ENCODE results near the gene HCST.
A peak's percentile ranks its signal among the peaks of the same experiment; 100 is the strongest.

The HCST gene, protein sequence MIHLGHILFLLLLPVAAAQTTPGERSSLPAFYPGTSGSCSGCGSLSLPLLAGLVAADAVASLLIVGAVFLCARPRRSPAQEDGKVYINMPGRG

DNA sequence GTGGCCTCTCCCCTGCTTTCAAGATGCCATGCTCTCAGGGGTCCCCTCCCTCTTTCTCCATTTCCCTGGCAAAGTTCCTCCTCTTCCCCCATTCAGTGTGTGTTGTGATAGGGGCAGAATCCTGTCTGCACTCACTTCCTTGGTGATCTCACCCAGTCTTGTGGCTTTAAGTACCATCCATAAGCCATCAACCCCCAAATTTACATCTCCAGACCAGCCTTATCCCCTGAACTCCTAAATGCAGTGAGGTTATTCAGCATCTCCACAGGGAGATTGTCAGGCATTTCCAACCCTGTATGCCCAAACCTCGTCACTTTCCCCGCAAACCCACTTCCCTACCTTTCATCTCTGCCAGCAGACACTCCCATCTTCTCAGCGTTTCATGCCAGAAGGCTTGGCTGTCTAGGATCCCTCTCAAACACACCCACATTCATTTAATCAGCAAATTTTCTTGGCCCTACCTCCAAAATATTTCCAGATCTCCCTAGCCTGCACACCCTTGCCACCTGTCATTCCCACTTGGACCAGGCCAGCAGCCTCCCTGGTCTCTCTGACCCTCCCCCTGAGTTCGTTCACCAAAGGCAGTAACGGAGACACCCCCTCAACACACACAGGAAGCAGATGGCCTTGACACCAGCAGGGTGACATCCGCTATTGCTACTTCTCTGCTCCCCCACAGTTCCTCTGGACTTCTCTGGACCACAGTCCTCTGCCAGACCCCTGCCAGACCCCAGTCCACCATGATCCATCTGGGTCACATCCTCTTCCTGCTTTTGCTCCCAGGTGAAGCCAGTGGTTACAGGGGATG is at the start of gene HCST:
HCST (plus strand) TSS at position 676 of the 808 bp plus-strand sequence; CDS start at position 741, 65 bp downstream.
- DNase-seq = no peak

DNA sequence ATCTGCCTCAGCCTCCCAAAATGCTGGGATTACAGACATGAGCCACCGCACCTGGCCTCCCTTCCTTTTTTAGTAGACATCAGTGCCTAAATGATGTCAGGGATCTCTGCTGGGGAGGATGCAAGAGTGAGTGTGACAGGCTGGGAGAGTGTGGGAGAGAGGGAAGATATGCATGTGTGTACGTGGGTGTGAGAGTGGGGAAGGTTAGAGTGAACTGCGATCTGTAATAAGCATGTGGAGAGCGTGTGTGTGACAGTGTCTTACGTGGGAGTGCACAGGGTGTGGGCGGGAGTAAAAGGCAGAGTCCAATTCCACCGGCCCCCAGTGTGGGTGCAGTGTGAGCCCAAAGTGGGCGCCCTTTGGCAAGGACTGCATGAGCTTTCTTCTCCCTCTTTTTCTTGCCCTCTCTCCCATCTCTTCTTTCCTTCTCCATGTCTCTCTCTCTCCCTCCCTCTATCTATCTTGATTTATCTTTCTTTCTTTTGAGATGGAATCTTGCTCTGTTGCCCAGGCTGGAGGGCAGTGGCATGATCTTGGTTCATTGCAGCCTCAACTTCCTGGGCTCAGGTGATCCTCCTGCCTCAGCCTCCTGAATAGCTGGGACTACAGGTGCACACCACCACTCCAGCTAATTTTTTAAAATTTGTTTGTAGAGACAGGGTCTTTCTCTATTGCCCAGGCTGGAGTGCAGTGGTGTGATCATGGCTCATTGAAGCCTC is 49.1 kb upstream of the HCST start:
- DNase-seq = no peak

- peak; percentile 49 for DNase-seq
Measured at GRCh38 chr19:35856546-35857149, 45.7 kb upstream of the HCST start, which contains the start of gene KIRREL2. Gene KIRREL2 (plus strand): TSS chr19:35856911. CDS start chr19:35857120, 209 bp downstream.

DNA sequence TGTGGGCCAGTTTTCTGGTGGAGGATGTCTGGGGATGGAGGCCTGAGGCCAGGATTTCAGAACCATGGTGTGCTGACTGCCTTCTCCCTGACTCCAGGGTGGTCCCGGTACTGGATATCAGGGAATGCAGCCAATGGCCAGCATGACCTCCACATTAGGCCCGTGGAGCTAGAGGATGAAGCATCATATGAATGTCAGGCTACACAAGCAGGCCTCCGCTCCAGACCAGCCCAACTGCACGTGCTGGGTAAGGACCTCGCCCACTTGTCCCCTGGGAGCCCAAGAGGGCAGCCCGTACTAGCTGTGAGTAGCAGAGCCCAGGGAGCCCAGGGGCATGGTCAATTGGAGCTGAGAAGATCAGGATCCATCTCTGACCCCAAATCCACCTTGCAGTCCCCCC is 44.0 kb upstream of the HCST start:
- no peak for DNase-seq

DNA sequence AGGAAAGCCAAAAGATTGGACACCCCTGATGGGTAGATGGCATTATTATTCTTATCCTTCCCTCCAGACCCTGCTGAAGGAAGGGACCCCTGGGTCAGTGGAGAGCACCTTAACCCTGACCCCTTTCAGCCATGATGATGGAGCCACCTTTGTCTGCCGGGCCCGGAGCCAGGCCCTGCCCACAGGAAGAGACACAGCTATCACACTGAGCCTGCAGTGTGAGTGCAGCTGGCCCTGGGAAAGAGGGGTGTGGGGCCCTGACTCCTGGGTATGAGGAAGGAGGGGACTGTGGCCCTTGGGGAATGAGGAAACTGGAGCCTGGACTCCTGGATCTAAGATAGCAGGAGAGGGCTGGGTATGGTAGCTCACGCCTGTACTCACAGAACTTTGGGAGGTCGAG is 42.9 kb upstream of the HCST start:
- no peak for DNase-seq

GRCh38 chr19:35860436-35860817 is 41.9 kb upstream of the HCST start:
- DNase-seq = no peak

DNA sequence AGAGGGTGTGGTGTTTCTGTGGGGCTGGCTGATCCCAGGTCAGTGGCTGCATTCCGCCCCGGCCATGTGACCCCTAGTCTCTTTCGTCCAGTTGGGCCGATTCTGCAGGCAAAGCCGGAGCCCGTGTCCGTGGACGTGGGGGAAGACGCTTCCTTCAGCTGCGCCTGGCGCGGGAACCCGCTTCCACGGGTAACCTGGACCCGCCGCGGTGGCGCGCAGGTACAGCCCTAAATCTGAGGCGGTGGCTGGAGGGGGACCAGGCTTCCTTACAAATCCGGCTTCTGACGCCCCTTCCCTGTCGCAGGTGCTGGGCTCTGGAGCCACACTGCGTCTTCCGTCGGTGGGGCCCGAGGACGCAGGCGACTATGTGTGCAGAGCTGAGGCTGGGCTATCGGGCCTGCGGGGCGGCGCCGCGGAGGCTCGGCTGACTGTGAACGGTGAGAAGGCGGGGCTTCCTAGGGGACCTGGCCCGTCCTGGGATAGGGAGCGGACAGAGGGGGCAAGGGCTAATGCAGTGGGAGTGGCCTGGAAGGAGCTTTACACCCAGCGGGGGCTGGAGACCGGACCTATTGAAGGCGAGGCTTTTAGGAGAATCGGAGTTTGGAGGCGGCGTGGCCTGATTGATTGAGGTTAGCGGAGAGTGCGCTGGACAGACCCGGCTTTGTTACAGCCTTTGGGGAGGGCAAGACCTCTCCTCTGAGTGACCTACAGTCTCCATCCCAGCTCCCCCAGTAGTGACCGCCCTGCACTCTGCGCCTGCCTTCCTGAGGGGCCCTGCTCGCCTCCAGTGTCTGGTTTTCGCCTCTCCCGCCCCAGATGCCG is 41.3 kb upstream of the HCST start:
- DNase-seq = no peak

DNA sequence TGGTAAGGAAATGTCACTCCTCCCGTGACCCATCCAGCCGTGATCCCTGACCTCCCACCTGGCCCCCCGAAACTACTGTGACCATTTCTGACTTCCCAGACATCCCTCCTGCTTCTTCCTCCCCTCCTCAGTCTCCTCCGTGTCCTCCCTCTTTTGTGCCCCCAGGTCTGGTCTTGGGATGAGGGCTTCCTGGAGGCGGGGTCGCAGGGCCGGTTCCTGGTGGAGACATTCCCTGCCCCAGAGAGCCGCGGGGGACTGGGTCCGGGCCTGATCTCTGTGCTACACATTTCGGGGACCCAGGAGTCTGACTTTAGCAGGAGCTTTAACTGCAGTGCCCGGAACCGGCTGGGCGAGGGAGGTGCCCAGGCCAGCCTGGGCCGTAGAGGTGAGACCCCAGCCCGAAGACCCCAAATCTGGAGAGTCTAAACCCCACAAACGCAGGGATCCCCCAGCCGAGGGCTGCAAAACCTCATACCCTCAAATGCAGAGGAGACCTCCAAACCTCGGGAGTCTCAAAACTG is 40.6 kb upstream of the HCST start:
- no peak for DNase-seq

GRCh38 chr19:35862528-35862927 is 39.8 kb upstream of the HCST start:
- DNase-seq = no peak

DNA sequence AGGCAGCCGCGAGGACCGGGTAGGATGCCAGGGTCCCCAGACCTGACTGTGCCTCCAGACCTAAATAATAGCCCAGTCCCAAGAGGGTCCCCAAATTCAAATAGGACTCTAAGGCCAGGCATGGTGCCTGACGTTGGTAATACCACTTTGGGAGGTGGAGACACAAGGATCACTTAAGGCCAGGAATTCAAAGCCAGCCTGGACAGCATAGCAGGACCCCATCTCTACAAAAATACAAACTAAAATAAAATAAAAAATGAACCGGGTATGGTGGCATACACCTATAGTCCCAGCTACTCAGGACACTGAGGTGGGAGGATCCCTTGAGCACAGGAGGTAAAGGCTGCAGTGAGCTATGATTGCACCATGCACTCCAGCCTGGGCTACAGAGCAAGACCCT is 39.3 kb upstream of the HCST start:
- no peak for DNase-seq

DNA sequence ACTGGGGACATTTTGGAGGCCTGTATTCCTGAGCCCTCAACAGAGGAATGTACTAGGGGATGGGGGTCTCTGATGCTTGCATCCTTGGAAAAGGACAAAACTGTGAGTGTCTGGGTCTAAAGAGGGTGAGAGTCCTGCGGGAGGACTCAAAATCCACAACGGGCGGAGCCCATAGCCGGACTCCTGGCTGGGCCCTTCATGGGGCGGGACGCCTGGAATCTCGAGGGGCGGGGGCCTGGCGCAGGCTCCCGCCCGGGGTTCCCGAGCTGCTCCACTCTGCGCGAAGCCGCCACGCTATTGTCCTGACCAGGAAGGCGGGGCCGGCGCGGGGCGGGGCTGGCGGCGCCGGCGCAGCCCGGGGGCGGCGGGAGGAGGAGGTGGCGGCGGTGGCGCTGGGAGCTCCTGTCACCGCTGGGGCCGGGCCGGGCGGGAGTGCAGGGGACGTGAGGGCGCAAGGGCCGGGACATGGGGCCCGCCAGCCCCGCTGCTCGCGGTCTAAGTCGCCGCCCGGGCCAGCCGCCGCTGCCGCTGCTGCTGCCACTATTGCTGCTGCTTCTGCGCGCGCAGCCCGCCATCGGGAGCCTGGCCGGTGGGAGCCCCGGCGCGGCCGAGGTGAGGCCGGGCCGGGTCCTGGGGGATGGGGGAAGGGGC is 34.0 kb upstream of the HCST start, which contains the start of gene APLP1:
APLP1 (plus strand) TSS at position 403 of the 651 bp plus-strand sequence; CDS start at position 466, 63 bp downstream.
- DNase-seq = peak; percentile 79

DNA sequence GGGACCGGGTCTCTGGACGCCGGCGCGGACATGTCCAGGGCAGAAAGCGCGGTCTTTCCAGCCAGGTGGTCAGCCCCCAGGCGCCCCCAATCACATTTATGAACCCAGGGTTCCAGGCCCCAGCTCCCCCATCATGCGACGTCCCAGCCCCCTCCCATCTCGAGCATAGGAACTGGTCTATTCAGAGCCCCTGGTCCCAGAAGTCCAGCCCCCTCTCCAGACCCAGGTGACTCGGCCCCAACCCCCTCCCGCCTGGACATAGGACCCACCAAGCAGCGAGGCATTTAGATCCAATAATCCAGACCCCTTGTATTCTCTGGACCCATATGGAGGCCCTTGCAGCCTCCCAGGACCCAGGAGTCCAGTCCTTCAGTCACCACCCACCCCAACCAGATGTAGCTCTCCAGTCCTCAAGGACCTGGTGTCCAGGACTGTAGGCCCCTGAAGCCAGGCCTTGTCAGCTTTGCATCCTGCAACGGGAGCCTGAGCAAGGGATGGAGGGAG is 33.5 kb upstream of the HCST start:
- no peak for DNase-seq

GRCh38 chr19:35869327-35870123 is 32.8 kb upstream of the HCST start:
- DNase-seq = peak; percentile 94

- peak; percentile 85 for DNase-seq
Measured at GRCh38 chr19:35870124-35870736, 32.1 kb upstream of the HCST start.

DNA sequence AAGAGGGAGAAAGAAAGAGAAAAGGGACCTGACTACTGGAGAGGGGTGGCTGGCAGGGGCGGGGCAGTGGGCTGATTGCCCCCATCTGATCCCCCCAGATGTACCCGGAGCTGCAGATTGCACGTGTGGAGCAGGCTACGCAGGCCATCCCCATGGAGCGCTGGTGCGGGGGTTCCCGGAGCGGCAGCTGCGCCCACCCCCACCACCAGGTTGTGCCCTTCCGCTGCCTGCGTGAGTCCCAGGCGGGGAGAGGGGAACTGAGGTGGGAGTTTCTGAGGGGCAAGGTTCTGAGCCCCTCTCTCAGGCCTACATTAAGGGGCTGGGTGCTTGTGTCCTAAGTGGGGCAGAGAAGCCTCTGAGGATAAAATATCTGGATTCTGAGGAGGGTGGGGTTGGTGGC is 31.5 kb upstream of the HCST start:
- no peak for DNase-seq

- no peak for DNase-seq
Measured at GRCh38 chr19:35871611-35872010, 30.7 kb upstream of the HCST start.

- DNase-seq = no peak
Measured at GRCh38 chr19:35872180-35872579, 30.1 kb upstream of the HCST start.

DNA sequence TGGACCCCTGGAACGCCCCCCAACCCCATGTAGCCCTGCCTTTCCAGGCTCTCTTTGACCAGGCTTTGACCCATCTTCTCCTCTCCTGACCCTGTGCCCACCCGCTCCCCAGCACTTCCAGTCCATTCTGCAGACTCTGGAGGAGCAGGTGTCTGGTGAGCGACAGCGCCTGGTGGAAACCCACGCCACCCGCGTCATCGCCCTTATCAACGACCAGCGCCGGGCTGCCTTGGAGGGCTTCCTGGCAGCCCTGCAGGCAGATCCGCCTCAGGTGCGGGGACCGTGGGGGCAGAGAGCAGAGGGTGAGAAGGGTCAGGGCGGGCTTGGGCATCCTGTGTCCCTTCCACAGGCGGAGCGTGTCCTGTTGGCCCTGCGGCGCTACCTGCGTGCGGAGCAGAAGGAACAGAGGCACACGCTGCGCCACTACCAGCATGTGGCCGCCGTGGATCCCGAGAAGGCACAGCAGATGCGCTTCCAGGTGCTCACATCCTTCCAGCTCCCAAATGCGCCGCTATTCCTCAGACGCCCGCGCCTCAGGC is 27.9 kb upstream of the HCST start:
- DNase-seq = no peak

GRCh38 chr19:35879068-35879467 is 23.3 kb upstream of the HCST start:
- DNase-seq = no peak

GRCh38 chr19:35879770-35880317 is 22.5 kb upstream of the HCST start:
- DNase-seq = no peak
